Neural progenitor cell (in vitro differentiated cells): ENCODE data around the gene DYTN.

Experiments used
- EZH2 ChIP-seq: fragments of 200-600 bp; sonication (generic); IDR thresholded peaks from 2 replicates; pipeline ENCODE4 v1.6.1; 2017; ENCODE audit warnings: antibody characterized with exemption, mild to moderate bottlenecking, moderate library complexity
- EZH2phosphoT487 ChIP-seq: fragments of 200-600 bp; sonication (generic); IDR thresholded peaks from 2 replicates; pipeline ENCODE4 v1.6.1; 2017; ENCODE audit warnings: antibody characterized with exemption
- TF ChIP-seq, protein P1 (sequence below): fragments of 200-600 bp; sonication (generic); IDR thresholded peaks from 2 replicates; pipeline ENCODE4 v1.5.1; 2017; ENCODE audit warnings: antibody characterized with exemption, mild to moderate bottlenecking

DNA sequence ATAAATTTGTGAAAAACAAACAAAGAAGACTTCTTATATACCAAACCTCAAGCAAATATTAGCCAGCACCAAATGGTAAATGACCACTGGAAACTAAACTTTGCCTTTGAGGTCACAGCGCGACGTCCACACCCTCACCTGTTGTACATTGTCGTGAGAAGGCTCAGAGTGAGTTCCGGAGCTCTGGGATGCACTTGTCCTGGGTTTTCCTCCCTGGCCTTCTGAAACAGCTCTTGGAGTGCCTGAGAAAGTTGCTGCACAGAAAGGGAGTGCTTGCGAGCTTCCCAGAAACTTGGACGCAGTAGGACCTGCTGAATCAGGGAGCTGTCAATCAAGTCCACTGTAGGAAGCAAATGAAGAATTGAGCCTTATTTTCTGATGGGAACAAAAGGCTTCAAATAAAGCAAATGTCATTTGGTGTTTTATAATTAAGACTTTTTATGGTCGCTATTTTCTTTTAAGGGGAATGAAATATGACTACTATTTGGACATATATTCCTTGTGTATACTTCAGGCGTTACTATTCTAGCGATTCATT is 11.0 kb downstream of the DYTN start:
- TF ChIP-seq EZH2phosphoT487 (no peak), EZH2 (no peak)
- TF ChIP-seq, protein P1, sequence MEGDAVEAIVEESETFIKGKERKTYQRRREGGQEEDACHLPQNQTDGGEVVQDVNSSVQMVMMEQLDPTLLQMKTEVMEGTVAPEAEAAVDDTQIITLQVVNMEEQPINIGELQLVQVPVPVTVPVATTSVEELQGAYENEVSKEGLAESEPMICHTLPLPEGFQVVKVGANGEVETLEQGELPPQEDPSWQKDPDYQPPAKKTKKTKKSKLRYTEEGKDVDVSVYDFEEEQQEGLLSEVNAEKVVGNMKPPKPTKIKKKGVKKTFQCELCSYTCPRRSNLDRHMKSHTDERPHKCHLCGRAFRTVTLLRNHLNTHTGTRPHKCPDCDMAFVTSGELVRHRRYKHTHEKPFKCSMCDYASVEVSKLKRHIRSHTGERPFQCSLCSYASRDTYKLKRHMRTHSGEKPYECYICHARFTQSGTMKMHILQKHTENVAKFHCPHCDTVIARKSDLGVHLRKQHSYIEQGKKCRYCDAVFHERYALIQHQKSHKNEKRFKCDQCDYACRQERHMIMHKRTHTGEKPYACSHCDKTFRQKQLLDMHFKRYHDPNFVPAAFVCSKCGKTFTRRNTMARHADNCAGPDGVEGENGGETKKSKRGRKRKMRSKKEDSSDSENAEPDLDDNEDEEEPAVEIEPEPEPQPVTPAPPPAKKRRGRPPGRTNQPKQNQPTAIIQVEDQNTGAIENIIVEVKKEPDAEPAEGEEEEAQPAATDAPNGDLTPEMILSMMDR = no peak
